HG03521 (cell line): ENCODE data around the gene SAMD4A.

Experiments used
- ATAC-seq: cut with Tn5 transposase; IDR thresholded peaks from one replicate; pipeline ENCODE4 v1.9.1; 2021; ENCODE audit warnings: mild to moderate bottlenecking, moderate library complexity; ENCODE audit not compliant: unreplicated experiment

SAMD4A gene

DNA sequence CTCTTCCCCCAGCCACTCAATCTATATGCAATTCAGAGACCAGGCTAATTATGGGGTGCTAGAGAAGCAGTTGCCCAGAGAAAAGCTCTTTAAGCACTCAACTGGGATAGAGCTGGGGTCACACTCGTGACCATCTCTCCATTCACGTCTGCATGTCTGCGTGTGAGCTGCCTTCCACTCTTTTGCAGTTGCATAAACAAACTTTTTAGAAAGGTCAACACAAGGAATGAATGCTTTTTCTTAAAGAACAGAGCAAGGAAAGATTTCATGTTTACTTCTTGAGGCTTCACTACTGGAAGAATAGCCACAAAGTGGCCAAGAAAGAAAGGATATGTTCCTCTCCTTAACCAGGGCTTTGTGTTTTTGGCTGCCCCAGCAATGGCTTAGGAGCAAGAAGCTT is 151.1 kb downstream of the SAMD4A start:
- ATAC-seq: no peak

GRCh38 chr14:54719406-54719805 is 152.5 kb downstream of the SAMD4A start:
- ATAC-seq: no peak

GRCh38 chr14:54722791-54723432 is 156.0 kb downstream of the SAMD4A start:
- ATAC-seq: no peak

GRCh38 chr14:54724123-54724522 is 157.2 kb downstream of the SAMD4A start:
- no peak for ATAC-seq

DNA sequence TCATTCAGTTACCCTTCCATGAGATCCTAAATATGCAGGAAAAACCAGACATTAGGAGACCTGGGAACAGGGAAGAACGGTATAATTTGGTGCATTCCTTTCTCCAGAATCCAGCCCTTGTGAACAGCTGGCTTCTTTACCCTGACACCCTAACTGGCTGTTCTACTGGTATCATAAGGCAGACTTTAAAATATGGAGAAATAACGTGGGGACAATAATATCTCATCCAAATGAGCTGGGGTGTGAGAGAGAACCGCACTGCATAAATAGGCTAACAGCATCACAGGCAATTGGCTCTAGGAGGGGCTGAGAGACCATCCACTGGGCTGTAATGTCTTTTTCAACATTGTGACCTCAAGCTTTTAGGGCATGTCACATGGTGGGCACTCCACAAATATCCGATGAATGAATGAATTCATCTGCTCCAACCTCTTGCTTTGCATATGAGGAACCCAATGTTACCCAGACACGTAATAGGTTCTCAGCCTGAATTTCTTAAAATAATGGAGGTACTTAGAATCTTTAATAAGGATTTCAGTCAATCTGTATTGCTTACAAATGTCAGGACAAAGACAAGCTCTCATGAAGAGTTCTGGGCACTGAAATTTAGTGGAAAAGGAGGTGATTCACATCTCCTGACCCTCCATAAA is 157.9 kb downstream of the SAMD4A start:
- no peak for ATAC-seq

- ATAC-seq: no peak
These were observed 159.1 kb downstream of the SAMD4A start for GRCh38 chr14:54725998-54726397.

DNA sequence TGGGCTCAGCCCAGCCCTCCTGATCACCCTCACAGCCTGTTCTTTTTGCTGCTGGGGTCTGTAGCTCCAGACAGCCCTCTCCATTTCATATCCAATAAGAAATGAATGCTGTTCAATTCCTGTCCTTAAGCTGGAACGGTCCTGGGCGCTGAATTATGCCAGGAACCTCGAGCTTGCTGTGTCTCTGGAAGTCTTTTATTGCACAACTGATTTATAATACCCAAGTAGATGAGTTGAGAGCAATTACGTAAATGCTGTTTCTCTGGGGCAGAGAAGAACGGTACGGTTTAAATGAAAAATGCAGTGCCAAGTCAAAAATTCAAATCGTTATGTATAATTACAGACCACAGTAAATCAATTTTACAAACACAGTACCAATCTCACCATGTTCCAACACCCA is 161.0 kb downstream of the SAMD4A start:
- no peak for ATAC-seq

GRCh38 chr14:54728700-54729527 is 162.0 kb downstream of the SAMD4A start:
- no peak for ATAC-seq

DNA sequence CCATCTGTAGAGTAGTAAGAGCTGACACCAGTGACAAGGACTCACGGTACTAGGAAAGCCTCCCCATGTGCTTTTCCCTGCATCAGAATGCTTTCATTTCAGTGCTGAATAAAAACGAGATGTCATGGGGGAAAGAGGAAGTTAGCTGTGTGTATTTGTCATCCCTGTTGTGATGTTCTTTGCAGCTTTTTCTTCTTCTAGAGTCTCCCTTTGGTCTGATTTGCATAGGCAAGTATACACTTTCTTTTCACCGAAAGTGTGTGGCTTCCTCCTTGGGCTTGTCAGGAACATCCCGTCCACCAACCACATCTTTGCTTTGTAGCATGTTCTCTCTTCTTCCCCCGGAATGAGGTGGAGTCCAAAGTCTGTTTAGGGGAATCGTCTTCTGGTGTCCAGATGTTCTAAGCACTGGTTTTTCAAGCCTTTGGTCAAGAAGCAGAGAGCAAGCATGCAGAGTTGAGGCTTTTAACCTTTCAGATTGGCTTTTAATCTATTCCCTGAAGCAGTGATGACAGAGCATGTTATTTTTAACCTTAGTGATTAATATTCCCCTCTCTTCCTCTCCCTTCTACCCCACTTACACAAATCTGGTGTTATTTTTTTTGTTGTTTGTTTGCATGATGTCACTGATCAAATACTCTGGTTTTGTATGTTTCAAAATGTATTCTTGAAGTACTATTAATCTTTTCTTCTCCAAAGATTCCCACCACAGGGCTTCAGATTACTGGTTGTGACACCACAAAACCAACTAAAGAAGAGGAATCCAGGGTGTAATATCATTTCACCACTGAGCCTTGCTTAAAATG is 163.4 kb downstream of the SAMD4A start:
- peak; percentile 83 for ATAC-seq

DNA sequence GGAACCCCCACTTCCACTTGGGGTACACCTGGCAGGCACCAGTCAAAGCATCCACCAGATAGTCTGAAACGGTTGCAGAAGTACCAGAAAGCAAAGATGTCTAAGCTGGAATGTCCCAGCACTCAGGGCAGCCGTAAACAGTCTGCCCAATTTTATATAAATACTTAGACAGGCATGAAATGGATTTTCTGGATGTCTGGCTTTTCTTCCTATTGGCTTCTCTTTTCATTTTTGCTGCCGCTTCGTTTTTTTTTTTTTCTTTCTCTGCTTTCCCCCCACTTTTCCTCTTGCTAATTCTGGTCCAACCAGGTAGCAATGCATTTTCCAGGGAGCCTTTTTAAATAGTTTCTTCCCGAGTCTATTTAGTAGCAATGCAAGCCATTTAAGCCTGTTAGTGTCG is 168.0 kb downstream of the SAMD4A start:
- ATAC-seq: no peak

DNA sequence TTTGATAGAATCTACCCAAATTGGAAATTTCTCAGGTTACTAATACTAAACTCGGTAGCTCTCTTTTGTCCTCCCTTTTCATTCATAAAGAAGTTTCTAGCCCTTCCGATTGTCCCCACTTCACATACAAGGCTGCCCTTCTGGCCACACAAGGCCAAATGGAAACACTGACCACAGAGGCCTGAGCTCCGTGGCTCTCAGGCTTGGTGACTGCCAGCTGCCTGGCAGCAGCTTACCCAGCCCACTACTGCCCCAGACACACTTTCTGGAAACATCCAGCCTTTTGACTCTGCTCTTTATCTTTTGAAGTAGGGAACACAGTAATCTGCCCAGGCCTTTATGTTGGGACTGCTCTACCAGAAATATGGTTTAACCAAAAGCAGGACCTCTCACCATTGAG is 168.5 kb downstream of the SAMD4A start:
- ATAC-seq: no peak

DNA sequence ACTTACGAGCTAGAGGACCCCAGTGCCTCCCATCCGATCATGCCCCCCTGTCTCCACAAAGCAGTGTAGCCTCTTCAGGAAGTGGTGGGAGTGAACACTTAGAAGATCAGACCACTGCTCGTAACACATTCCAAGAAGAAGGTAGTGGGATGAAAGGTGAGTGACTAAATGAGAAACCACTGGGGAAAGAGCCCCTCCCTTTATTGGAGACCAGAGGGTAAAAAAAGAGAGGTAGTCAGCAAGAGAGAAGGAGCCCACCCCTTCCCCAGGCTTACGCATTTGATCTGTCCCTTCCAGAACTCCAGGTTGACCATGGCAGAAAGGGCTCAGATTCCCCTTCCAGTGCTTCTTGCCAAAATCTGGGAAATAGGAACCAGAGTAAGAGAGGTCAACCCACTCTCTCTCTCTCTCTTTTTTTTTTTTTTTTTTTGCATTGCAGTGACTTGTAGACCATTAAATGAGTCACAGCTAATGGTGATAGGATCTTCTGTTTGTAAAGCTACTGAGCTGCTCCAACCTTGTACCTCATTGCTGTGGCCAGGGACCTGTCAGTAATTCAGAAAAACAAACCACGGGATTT is 170.3 kb downstream of the SAMD4A start:
- no peak for ATAC-seq

DNA sequence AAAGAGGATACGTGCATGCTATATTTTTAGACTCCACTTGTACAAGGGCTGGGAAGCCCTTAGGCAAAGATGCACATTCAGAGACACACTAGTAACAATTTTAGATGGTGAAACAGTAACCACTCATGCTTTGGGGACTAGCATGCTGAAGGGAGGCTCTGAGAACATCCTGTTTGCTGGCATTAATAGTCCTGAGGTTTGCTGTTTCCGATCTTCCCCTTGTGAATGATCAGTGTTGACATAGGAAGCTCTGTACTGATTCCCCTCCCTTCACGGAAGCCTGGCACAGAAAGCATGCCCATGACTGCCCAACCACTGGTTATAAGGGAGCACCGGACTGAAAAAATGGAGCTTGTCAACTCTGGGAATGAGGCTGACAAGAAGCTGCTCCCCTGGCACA is 171.1 kb downstream of the SAMD4A start:
- ATAC-seq: no peak

DNA sequence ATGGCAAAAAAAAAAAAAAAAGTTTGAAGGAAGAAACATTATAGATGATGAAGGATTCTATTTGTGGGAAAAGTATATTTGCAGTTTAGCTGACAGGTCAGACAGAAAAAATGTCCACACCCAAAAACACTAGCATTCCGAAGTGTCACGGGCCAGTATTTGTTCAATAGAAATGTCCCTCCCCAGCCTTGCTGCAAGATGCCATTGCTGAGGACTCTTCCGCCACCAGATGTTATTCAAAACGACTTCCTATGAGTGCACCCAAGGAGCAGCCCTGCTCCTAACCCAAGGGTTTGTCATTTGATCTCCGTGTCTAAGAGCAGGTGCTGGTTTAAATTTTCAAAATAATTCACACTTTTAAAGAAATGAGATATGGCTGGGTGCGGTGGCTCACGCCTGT is 172.6 kb downstream of the SAMD4A start:
- no peak for ATAC-seq

DNA sequence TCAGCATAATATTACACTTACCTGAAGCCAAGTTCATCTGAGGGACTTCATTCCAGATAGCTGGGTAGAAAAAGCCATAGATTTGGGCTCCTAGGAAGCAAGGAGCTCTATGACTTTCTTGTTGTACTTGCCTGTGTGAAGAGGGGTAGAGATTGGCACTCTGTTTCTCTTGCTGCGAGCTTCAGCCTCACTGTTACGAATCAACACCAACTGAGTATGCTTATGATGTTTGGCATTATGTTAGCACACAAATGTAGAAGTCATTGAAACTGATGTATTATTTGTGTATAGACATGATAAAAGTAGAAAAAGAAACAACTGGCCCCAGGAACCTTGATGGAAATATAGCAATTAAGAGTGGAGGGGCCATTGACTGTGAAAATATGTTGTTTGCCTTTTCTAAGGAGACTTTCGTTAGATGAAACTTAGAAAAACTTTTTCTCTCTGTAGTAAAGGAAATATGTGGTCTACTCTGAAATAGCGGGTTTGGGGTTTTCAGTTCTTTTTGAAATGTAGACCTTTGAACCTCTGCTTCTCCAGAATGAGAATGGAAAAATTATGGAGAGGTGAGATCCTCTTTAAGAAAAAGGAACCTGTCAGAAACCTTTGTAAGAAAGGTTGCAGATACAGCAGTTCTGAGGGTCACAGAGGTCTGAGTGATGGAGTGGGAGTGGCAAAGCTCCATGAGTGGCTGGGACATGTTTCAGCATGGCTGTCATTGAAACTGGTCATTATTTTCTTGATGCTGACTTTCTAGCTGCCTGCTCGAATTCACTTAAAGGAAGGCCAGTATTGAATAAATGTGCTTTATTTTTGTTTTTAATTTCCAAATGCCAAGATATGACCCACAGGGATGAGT is 175.8 kb downstream of the SAMD4A start:
- ATAC-seq: no peak

- ATAC-seq: no peak
These were observed 176.5 kb downstream of the SAMD4A start for GRCh38 chr14:54743382-54743781.

GRCh38 chr14:54746019-54746418 is 179.1 kb downstream of the SAMD4A start:
- no peak for ATAC-seq

- ATAC-seq: no peak
These were observed 180.7 kb downstream of the SAMD4A start for GRCh38 chr14:54747616-54748015.

- no peak for ATAC-seq
These were observed 182.3 kb downstream of the SAMD4A start for GRCh38 chr14:54749180-54749579.

DNA sequence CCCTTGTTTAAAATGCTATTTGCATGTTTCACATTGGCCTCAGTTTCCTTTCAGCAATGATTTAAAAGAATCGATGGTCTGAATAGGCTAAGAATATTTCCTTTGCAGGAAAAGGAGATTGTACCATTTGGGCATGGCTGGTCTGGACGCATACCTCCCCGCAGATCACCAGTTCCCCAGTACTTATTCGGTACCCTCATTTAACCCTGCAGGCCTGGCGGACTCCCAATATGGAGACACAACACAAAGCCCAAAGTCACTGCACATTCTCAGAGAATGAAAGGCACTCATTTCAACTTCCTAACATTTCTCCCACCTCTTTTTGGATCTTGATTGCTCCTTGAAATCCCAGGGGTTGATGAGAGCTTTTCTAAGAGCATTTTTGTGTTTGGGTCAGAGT is 182.8 kb downstream of the SAMD4A start:
- ATAC-seq: no peak
